Renal cortex interstitium (tissue), 15 donors: ENCODE measurements around the gene PF4V1. TPM values are rescaled to one million over a fixed set of nuclear protein-coding genes. Genes with fewer than 3 reads are reported as not detected.

Experiments used
- DNase-seq, 11 donors: peaks; one replicate each; pipeline ENCODE4 v3.0.0-alpha.2; 2013; ENCODE audit warnings: low read depth in 9 of 11, low spot score in 4 of 11; ENCODE audit errors: extremely low read depth in 1 of 11
- long read RNA-seq, 16 experiments: transcript quantifications; one replicate each; lab custom pipeline, GENCODE V29; 2026
- polyA plus RNA-seq, 3 donors: library from polyadenylated mRNA; unstranded; fragments of 120-200 nt; gene quantifications; one replicate each; pipeline ENCODE4 v1.2.1, GENCODE V29; 2013; ENCODE audit not compliant: insufficient read length in 3 of 3

Gene PF4V1
- polyA plus RNA-seq = under 1 TPM in 2 of 3 donors, not detected in 1; 0.49 to 0.57 TPM
- long read RNA-seq, donor 1 = 0 reads
- long read RNA-seq, donor 2 = 0 reads
- long read RNA-seq, donor 3, partial matches to known transcripts = 0 of 2 reads
- long read RNA-seq, donor 3, other reads (novel, unspliced or antisense) = 0 of 2 reads
- long read RNA-seq, donor 4 = 0 reads
- long read RNA-seq, donor 5 = 0 reads
- long read RNA-seq, donor 6, partial matches to known transcripts = 0 of 1 reads
- long read RNA-seq, donor 6, other reads (novel, unspliced or antisense) = 0 of 1 reads
- long read RNA-seq, donor 7 = 0 reads
- long read RNA-seq, donor 8 = 0 reads
- long read RNA-seq, donor 9 = 0 reads
- long read RNA-seq, donor 10 = 0 reads
- long read RNA-seq, donor 11 = 0 reads
- long read RNA-seq, donor 12 = 0 reads
- long read RNA-seq, donor 13 = 0 reads
- long read RNA-seq, donor 14 = 0 reads
- long read RNA-seq, donor 15 = 0 reads
- long read RNA-seq, donor 16, partial matches to known transcripts = 0 of 1 reads
- long read RNA-seq, donor 16, other reads (novel, unspliced or antisense) = 0 of 1 reads

GRCh38 chr4:73853246-73853704 lies at the start of gene PF4V1:
PF4V1 (plus strand) TSS chr4:73853296; CDS start chr4:73853363, 67 bp downstream.
- DNase-seq = no peak

- DNase-seq = no peak
Observed at GRCh38 chr4:73810191-73810590, 42.9 kb upstream of the PF4V1 start.

GRCh38 chr4:73811841-73812240 lies 41.3 kb upstream of the PF4V1 start:
- DNase-seq = no peak

GRCh38 chr4:73814679-73815078 lies 38.4 kb upstream of the PF4V1 start:
- no peak for DNase-seq

- no peak for DNase-seq
Observed at GRCh38 chr4:73815145-73815544, 38.0 kb upstream of the PF4V1 start.

- DNase-seq = no peak
Observed at GRCh38 chr4:73816814-73817213, 36.3 kb upstream of the PF4V1 start.

- DNase-seq = no peak
Observed at GRCh38 chr4:73817341-73817740, 35.8 kb upstream of the PF4V1 start.

GRCh38 chr4:73821325-73821724 lies 31.8 kb upstream of the PF4V1 start:
- no peak for DNase-seq

GRCh38 chr4:73822389-73822788 lies 30.7 kb upstream of the PF4V1 start:
- no peak for DNase-seq

- DNase-seq = no peak
Observed at GRCh38 chr4:73822812-73823504, 30.1 kb upstream of the PF4V1 start.

- no peak for DNase-seq
Observed at GRCh38 chr4:73823760-73824159, 29.3 kb upstream of the PF4V1 start.

- DNase-seq = no peak
Observed at GRCh38 chr4:73828956-73829355, 24.1 kb upstream of the PF4V1 start.

- no peak for DNase-seq
Observed at GRCh38 chr4:73831569-73831968, 21.5 kb upstream of the PF4V1 start.

GRCh38 chr4:73832651-73833237 lies 20.4 kb upstream of the PF4V1 start:
- no peak for DNase-seq

GRCh38 chr4:73836373-73837279 lies 16.5 kb upstream of the PF4V1 start, which contains the start of gene CXCL6:
CXCL6 (plus strand) TSS chr4:73836678; CDS start chr4:73836751, 73 bp downstream.
- no peak for DNase-seq

GRCh38 chr4:73839071-73839470 lies 14.0 kb upstream of the PF4V1 start:
- no peak for DNase-seq

GRCh38 chr4:73839715-73840114 lies 13.4 kb upstream of the PF4V1 start:
- DNase-seq = no peak

- DNase-seq = no peak
Observed at GRCh38 chr4:73841243-73841925, 11.7 kb upstream of the PF4V1 start.
